Loucy (cell line): ENCODE data around the gene SGF29.
"Not testable (repeated sequence)": the region's sequence is repeated elsewhere in the genome, so short reads cannot be mapped to it uniquely, and the experiment has no call there.

ENCODE experiments used
- H2AFZ ChIP-seq: fragments of 200-600 bp; sonication (generic); 2 replicates; pipeline ENCODE4 v1.6.0; 2016; ENCODE audit warnings: antibody characterized with exemption, mild to moderate bottlenecking, low read length, moderate library complexity
- H3F3A ChIP-seq: fragments of 200-600 bp; 2 replicates; pipeline ENCODE4 v1.6.0; 2016; ENCODE audit warnings: antibody characterized with exemption, low read depth, mild to moderate bottlenecking
- H3K27me3 ChIP-seq: fragments of 200-600 bp; sonication (generic); 2 replicates; pipeline ENCODE4 v1.6.1; 2014; ENCODE audit warnings: low read length, mild to moderate bottlenecking; ENCODE audit not compliant: insufficient read depth, poor library complexity, severe bottlenecking
- H3K36me3 ChIP-seq: fragments of 200-600 bp; sonication (generic); 2 replicates; pipeline ENCODE4 v1.6.1; 2016; ENCODE audit warnings: low read length; ENCODE audit not compliant: insufficient read depth
- H3K4me1 ChIP-seq: fragments of 200-600 bp; sonication (generic); 2 replicates; pipeline ENCODE4 v1.5.1; 2014; ENCODE audit warnings: low read length, mild to moderate bottlenecking; ENCODE audit not compliant: insufficient read depth, poor library complexity, severe bottlenecking
- H3K4me2 ChIP-seq: fragments of 200-600 bp; sonication (generic); 2 replicates; pipeline ENCODE4 v1.6.0; 2014; ENCODE audit warnings: antibody characterized with exemption, low read length, low read depth, mild to moderate bottlenecking; ENCODE audit not compliant: poor library complexity, severe bottlenecking
- H3K4me3 ChIP-seq: fragments of 200-600 bp; sonication (generic); 2 replicates; pipeline ENCODE4 v1.5.1; 2014; ENCODE audit warnings: low read length, mild to moderate bottlenecking, mixed read lengths; ENCODE audit not compliant: poor library complexity, severe bottlenecking
- H3K79me2 ChIP-seq: fragments of 200-600 bp; sonication (generic); 2 replicates; pipeline ENCODE4 v1.6.1; 2014; ENCODE audit warnings: low read length; ENCODE audit not compliant: insufficient read depth
- H3K9ac ChIP-seq: fragments of 200-600 bp; sonication (generic); 2 replicates; pipeline ENCODE4 v1.6.0; 2014; ENCODE audit warnings: mild to moderate bottlenecking, low read depth, low read length, moderate library complexity; ENCODE audit not compliant: poor library complexity, severe bottlenecking
- H3K9me2 ChIP-seq: fragments of 200-600 bp; sonication (generic); replicated peaks from 2 replicates; pipeline ENCODE4 v1.6.1; 2016; ENCODE audit warnings: low read depth, low read length, mixed read lengths
- H3K9me3 ChIP-seq: fragments of 200-600 bp; sonication (generic); 2 replicates; pipeline ENCODE4 v1.6.1; 2014; ENCODE audit warnings: mild to moderate bottlenecking, antibody characterized with exemption, low read length, low read depth; ENCODE audit not compliant: insufficient read depth
- H4K20me1 ChIP-seq: fragments of 200-600 bp; sonication (generic); 2 replicates; pipeline ENCODE4 v1.6.0; 2014; ENCODE audit warnings: antibody characterized with exemption, low read length, mild to moderate bottlenecking; ENCODE audit not compliant: insufficient read depth, poor library complexity, severe bottlenecking

The SGF29 gene

DNA sequence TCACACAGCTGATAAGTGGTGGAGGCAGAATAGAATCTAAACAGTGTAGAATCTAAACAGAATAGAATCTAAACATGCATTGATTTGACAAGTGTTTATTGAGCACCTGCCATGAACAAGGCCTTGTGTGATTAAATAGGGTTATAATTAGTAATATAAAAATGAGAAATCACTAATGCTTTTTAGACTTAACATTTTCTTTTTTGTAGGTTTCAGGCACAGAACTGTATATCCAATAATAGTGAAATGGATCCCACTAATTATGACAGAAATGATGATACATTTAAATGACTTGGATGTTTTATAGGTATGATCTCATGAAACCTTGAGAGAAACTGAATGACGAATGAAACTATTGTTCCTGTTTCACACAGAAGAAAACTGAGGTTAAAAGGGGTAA is 84.0 kb downstream of the SGF29 start, which contains the start of gene NPIPB8:
TSS of gene NPIPB8 (plus strand) at position 301 of the 400 bp plus-strand sequence. CDS start 296 bp downstream, outside the sequence.
- H3K9me2 ChIP-seq, H4K20me1 ChIP-seq, H3K27me3 ChIP-seq, H2AFZ ChIP-seq, H3K9me3 ChIP-seq, H3K9ac ChIP-seq, H3K4me2 ChIP-seq, H3K36me3 ChIP-seq, H3K4me3 ChIP-seq, H3F3A ChIP-seq, H3K79me2 ChIP-seq, H3K4me1 ChIP-seq: not testable (repeated sequence)

DNA sequence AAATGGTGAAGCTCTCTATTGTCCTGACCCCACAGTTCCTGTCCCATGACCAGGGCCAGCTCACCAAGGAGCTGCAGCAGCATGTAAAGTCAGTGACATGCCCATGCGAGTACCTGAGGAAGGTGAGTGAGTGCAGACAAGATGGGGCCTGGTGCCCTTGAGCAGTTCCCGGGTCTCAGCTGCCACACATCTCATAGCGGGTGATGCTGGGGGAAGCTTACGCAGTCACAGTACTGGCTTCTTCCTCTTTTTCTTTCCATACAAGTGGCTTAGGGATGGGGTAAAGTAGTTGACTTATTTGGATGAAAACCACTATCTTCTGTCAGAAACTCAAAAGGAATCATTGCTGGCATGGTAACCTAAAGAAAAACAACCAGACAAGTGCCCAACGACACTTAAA is 84.6 kb downstream of the SGF29 start:
- H3K4me3 ChIP-seq, H3K36me3 ChIP-seq, H3K4me1 ChIP-seq, H3F3A ChIP-seq, H3K4me2 ChIP-seq, H4K20me1 ChIP-seq, H3K27me3 ChIP-seq, H3K79me2 ChIP-seq, H3K9ac ChIP-seq, H3K9me3 ChIP-seq, H2AFZ ChIP-seq, H3K9me2 ChIP-seq: not testable (repeated sequence)

DNA sequence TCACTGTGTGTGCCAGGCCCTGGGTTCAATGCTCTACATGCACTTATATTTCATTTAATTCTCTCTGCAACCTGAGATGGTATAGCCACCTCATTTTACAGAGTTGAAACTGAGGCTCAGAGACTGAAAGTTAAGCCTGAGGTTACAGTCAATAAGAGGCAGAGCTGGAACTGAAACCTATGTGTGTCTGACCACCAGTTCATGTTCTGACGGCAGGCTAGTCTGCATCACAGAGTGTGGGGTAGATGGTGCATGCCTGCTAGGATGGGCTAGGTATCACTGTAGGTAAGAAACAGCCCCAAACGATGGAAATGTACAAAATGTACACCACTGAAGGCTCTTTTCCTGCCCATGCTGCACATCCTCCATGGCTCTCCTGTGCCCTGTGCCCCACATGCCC is 86.2 kb downstream of the SGF29 start:
- H3K9ac ChIP-seq, H3K4me2 ChIP-seq, H4K20me1 ChIP-seq, H3K79me2 ChIP-seq, H2AFZ ChIP-seq, H3K9me3 ChIP-seq, H3K4me1 ChIP-seq, H3F3A ChIP-seq, H3K27me3 ChIP-seq, H3K36me3 ChIP-seq, H3K4me3 ChIP-seq, H3K9me2 ChIP-seq: not testable (repeated sequence)
